Panc1 (cell line): ENCODE measurements around the gene FGF19. TPM values are rescaled to one million over a fixed set of nuclear protein-coding genes. Genes with fewer than 3 reads are reported as not detected.

Experiments
- ATAC-seq: fragments of 200-7000 bp; cut with Tn5 transposase; 2 replicates; pipeline ENCODE4 v1.9.1; 2020; ENCODE audit warnings: mild to moderate bottlenecking, moderate library complexity
- BruUV-seq: library from RNA; stranded (reverse); fragments of 400-500 nt; replicated peaks from 2 replicates; lab custom pipeline; 2021; lab: Mats Ljungman, UMichigan
- CTCF ChIA-PET: fragments of 300-600 bp; sonication (Branson Sonifier 250); formaldehyde crosslinking; loops from one replicate; lab custom pipeline; 2022; ENCODE audit warnings: antibody characterized with exemption; lab: Charles Lee
- POLR2A ChIA-PET: fragments of 300-600 bp; sonication (Branson Sonifier 250); formaldehyde crosslinking; loops from one replicate; lab custom pipeline; 2022; ENCODE audit warnings: antibody characterized with exemption; lab: Charles Lee
- DNase-seq: peaks from one replicate; pipeline ENCODE4 v3.0.0-alpha.2; 2010; ENCODE audit warnings: low read depth, low spot score
- H3K27ac ChIP-seq: 2 replicates; pipeline ENCODE4 v1.5.1; 2011; ENCODE audit warnings: mild to moderate bottlenecking, low read length, inconsistent platforms
- H3K27me3 ChIP-seq: fragments of 200-500 bp; sonication (Bioruptor generic); 2 replicates; pipeline ENCODE4 v1.6.0; 2014; ENCODE audit warnings: low read length, inconsistent platforms; ENCODE audit not compliant: control insufficient read depth, insufficient read depth
- H3K36me3 ChIP-seq: fragments of 200-500 bp; sonication (Bioruptor generic); 2 replicates; pipeline ENCODE4 v1.5.1; 2014; ENCODE audit warnings: inconsistent platforms, mild to moderate bottlenecking, low read length, moderate library complexity; ENCODE audit not compliant: control insufficient read depth, insufficient read depth
- H3K4me1 ChIP-seq: 2 replicates; pipeline ENCODE4 v1.5.1; 2011; ENCODE audit warnings: inconsistent platforms, mild to moderate bottlenecking, low read length, moderate library complexity; ENCODE audit not compliant: control insufficient read depth, insufficient read depth
- H3K4me3 ChIP-seq, 2 experiments: 2 replicates each; pipeline ENCODE4 v1.5.1; 2011 to 2012; ENCODE audit warnings: low read depth in 2 of 2, low read length in 2 of 2, mild to moderate bottlenecking in 2 of 2, inconsistent platforms in 1 of 2, moderate library complexity in 1 of 2
- H3K9me3 ChIP-seq: fragments of 200-500 bp; sonication (Bioruptor generic); 2 replicates; pipeline ENCODE4 v1.5.1; 2014; ENCODE audit warnings: low read depth, mild to moderate bottlenecking, inconsistent platforms, low read length, moderate library complexity; ENCODE audit not compliant: control insufficient read depth, insufficient read depth
- POLR2AphosphoS5 ChIP-seq: IDR thresholded peaks from 2 replicates; pipeline ENCODE4 v1.6.1; 2012; ENCODE audit warnings: mild to moderate bottlenecking, low read depth, low read length, moderate library complexity
- REST ChIP-seq, 2 experiments: IDR thresholded peaks; 2 replicates each; pipeline ENCODE4 v1.6.1; 2011 to 2012; ENCODE audit warnings: low read depth in 2 of 2, control low read depth in 1 of 2, low read length in 1 of 2, mild to moderate bottlenecking in 1 of 2, moderate library complexity in 1 of 2; ENCODE audit not compliant: insufficient read depth in 1 of 2
- SIN3A ChIP-seq: IDR thresholded peaks from 2 replicates; pipeline ENCODE4 v1.6.1; 2012; ENCODE audit warnings: low read depth, mild to moderate bottlenecking, low read length, moderate library complexity, borderline replicate concordance; ENCODE audit not compliant: insufficient read depth
- TCF7L2 ChIP-seq: IDR thresholded peaks from 2 replicates; pipeline ENCODE4 v1.6.1; 2011; ENCODE audit warnings: mild to moderate bottlenecking, low read depth, low read length, inconsistent platforms
- in situ Hi-C: cut with HindIII; loops from 2 replicates; pipeline ENCODE4 v1.10.0; 2016; ENCODE audit warnings: low sequenced_read_pairs, low pct_unique_long_range_greater_than_20kb
- intact Hi-C: fragments of 100-400 bp; cut with micrococcal nuclease; formaldehyde crosslinking; loops from one replicate; pipeline ENCODE4 v1.10.0; 2022; ENCODE audit not compliant: unreplicated experiment
- total RNA-seq: library from RNA; stranded (reverse); gene quantifications from one replicate; pipeline ENCODE4 v1.2.1, GENCODE V29; 2021; ENCODE audit not compliant: unreplicated experiment
- TF ChIP-seq, protein P1 (sequence below): fragments of 450-650 bp; IDR thresholded peaks from 2 replicates; pipeline ENCODE4 v1.5.1; 2017; ENCODE audit warnings: mild to moderate bottlenecking

Gene FGF19
- total RNA-seq, 1 experiment from 2014 or later, result not detected

- intact Hi-C loops, result no loop called here
- H3K36me3 ChIP-seq, result no peaks in the 10 kb centered on the region
- no peaks in the 10 kb centered on the region for H3K9me3 ChIP-seq
- ChIA-PET POLR2A (no interaction called here), CTCF (no interaction called here)
- H3K27me3 ChIP-seq, result no peaks in the 10 kb centered on the region
- in situ Hi-C loops, result no loop called here
- H3K4me1 ChIP-seq, result no peaks in the 10 kb centered on the region
- H3K27ac ChIP-seq, result no peak overlapping the region
- TF ChIP-seq, protein P1, sequence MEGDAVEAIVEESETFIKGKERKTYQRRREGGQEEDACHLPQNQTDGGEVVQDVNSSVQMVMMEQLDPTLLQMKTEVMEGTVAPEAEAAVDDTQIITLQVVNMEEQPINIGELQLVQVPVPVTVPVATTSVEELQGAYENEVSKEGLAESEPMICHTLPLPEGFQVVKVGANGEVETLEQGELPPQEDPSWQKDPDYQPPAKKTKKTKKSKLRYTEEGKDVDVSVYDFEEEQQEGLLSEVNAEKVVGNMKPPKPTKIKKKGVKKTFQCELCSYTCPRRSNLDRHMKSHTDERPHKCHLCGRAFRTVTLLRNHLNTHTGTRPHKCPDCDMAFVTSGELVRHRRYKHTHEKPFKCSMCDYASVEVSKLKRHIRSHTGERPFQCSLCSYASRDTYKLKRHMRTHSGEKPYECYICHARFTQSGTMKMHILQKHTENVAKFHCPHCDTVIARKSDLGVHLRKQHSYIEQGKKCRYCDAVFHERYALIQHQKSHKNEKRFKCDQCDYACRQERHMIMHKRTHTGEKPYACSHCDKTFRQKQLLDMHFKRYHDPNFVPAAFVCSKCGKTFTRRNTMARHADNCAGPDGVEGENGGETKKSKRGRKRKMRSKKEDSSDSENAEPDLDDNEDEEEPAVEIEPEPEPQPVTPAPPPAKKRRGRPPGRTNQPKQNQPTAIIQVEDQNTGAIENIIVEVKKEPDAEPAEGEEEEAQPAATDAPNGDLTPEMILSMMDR, result no peak
- TF ChIP-seq POLR2AphosphoS5 (no peak), TCF7L2 (no peak), SIN3A (no peak), REST (IDR thresholded peaks at IDR 0.05; ENCODE audit: insufficient read depth in 1 of 2, low read depth in 2 of 2, low read length in 1 of 2) (no peak)
- no peak for ATAC-seq
- DNase-seq, result no peak
- no peak overlapping the region for H3K4me3 ChIP-seq
- BruUV-seq, result no TSS peak
Measured at GRCh38 chr11:69682681-69683326, 21.0 kb downstream of the FGF19 start.

DNA sequence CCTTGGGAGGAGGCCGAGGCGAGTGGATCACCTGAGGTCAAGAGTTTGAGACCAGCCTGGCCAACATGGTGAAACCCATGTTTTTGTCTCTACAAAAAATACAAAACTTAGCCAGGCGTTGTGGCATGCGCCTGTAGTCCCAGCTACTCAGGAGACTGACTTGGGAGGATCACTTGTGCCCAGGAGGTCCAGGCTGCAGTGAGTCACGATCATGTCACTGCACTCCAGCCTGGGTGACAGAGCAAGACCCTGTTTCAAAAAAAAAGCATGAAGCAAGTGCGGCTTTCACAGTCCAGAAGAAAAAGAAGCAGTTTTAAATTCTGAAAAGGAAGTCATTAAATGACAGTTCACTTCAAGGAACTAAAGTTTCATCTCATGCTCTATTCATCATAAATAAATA, 21.6 kb downstream of the FGF19 start:
- in situ Hi-C loops, result no loop called here
- POLR2A ChIA-PET, result no interaction called here

More for the DNA sequence above, 21.6 kb downstream of the FGF19 start:
- Histone ChIP-seq H3K9me3 (no peaks in the 10 kb centered on the region), H3K27me3 (no peaks in the 10 kb centered on the region), H3K27ac (no peak overlapping the region), H3K36me3 (no peaks in the 10 kb centered on the region), H3K4me1 (no peaks in the 10 kb centered on the region), H3K4me3 (no peak overlapping the region)
- no peak for DNase-seq
- no peak for ATAC-seq
- no TSS peak for BruUV-seq
- CTCF ChIA-PET, result no interaction called here
- intact Hi-C loops, result no loop called here
- TF ChIP-seq REST (IDR thresholded peaks at IDR 0.05; ENCODE audit: insufficient read depth in 1 of 2, low read depth in 2 of 2, low read length in 1 of 2) (no peak), POLR2AphosphoS5 (no peak), TCF7L2 (no peak), SIN3A (no peak)
- TF ChIP-seq, protein P1, result no peak
